Suprapubic skin (tissue), 3 donors: ENCODE measurements around the gene GIMAP6.

ENCODE experiments used
- EP300 ChIP-seq: sonication (generic); formaldehyde crosslinking; IDR thresholded peaks from one replicate; pipeline ENCODE4 v1.6.1; 2017; ENCODE audit warnings: antibody characterized with exemption
- TF ChIP-seq, protein P1 (sequence below), 2 donors: fragments of 200-600 bp in 1 of 2; fragments of 450-650 bp in 1 of 2; sonication (generic) in 1 of 2; IDR thresholded peaks; one replicate each; pipeline ENCODE4 v1.5.1; 2016 to 2019; ENCODE audit warnings: antibody characterized with exemption in 2 of 2, mild to moderate bottlenecking in 1 of 2, moderate library complexity in 1 of 2

DNA sequence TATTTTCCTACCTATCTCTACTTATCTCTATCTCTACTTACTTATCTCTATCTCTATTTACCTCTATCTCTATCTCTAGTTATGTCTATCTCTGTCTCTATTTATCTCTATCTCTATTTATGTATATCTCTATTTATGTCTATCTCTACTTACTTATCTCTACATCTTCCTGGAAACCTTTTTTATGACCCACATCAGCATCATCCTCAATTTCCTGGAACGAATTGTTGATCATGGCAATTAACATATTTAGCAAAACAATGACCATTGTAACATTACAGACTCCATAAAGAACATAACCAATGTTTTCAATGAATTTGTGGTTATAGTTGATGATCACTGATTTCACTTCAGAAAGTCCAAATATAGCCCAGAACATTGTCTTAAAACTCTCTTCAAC lies 18.3 kb downstream of the GIMAP6 start:
- TF ChIP-seq, protein P1, sequence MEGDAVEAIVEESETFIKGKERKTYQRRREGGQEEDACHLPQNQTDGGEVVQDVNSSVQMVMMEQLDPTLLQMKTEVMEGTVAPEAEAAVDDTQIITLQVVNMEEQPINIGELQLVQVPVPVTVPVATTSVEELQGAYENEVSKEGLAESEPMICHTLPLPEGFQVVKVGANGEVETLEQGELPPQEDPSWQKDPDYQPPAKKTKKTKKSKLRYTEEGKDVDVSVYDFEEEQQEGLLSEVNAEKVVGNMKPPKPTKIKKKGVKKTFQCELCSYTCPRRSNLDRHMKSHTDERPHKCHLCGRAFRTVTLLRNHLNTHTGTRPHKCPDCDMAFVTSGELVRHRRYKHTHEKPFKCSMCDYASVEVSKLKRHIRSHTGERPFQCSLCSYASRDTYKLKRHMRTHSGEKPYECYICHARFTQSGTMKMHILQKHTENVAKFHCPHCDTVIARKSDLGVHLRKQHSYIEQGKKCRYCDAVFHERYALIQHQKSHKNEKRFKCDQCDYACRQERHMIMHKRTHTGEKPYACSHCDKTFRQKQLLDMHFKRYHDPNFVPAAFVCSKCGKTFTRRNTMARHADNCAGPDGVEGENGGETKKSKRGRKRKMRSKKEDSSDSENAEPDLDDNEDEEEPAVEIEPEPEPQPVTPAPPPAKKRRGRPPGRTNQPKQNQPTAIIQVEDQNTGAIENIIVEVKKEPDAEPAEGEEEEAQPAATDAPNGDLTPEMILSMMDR (IDR thresholded peaks at IDR 0.05) = no peak
- no peak for TF ChIP-seq EP300
